Effector memory CD4-positive, alpha-beta T cell (primary cell): ENCODE data around the gene ABO.
"Not testable (repeated sequence)": the region's sequence is repeated elsewhere in the genome, so short reads cannot be mapped to it uniquely, and the experiment has no call there.

Source experiments
- DNase-seq, 3 donors: peaks; one replicate each; pipeline ENCODE4 v3.0.0-alpha.2; 2020
- H3K27ac ChIP-seq: 2 replicates; pipeline ENCODE4 v1.7.0; 2013; ENCODE audit warnings: mild to moderate bottlenecking, low read length, moderate library complexity; ENCODE audit not compliant: insufficient read depth, poor library complexity, severe bottlenecking
- H3K27me3 ChIP-seq: replicated peaks from 2 replicates; pipeline ENCODE4 v1.7.0; 2013; ENCODE audit warnings: mild to moderate bottlenecking, low read length; ENCODE audit not compliant: insufficient read depth, control insufficient read depth, poor library complexity, severe bottlenecking
- H3K36me3 ChIP-seq: 2 replicates; pipeline ENCODE4 v1.7.0; 2013; ENCODE audit warnings: mild to moderate bottlenecking, low read length, moderate library complexity; ENCODE audit not compliant: control insufficient read depth, insufficient read depth
- H3K4me1 ChIP-seq: 2 replicates; pipeline ENCODE4 v1.7.0; 2013; ENCODE audit warnings: low read length, mild to moderate bottlenecking; ENCODE audit not compliant: control insufficient read depth, insufficient read depth, poor library complexity, severe bottlenecking
- H3K4me3 ChIP-seq: 2 replicates; pipeline ENCODE4 v1.7.0; 2013; ENCODE audit warnings: low read length, low read depth, mild to moderate bottlenecking; ENCODE audit not compliant: insufficient read depth, poor library complexity, severe bottlenecking
- H3K9me3 ChIP-seq: 2 replicates; pipeline ENCODE4 v1.7.0; 2013; ENCODE audit warnings: mild to moderate bottlenecking, low read length, moderate library complexity; ENCODE audit not compliant: control insufficient read depth

ABO gene

GRCh38 chr9:133235549-133236222 is 39.3 kb downstream of the ABO start:
- no peaks in the 10 kb centered on the region for H3K9me3 ChIP-seq
- H3K4me1 ChIP-seq: peaks cover 11% of the 10 kb centered on the region
- H3K27ac ChIP-seq: no peak overlapping the region
- DNase-seq: no peak
- no peaks in the 10 kb centered on the region for H3K27me3 ChIP-seq
- H3K36me3 ChIP-seq: no peaks in the 10 kb centered on the region
- no peak overlapping the region for H3K4me3 ChIP-seq

GRCh38 chr9:133234577-133235322 is 40.3 kb downstream of the ABO start:
- Histone ChIP-seq H3K9me3 (no peaks in the 10 kb centered on the region), H3K27me3 (no peaks in the 10 kb centered on the region), H3K36me3 (no peaks in the 10 kb centered on the region), H3K27ac (no peak overlapping the region), H3K4me3 (no peak overlapping the region), H3K4me1 (peaks cover 11% of the 10 kb centered on the region)
- no peak for DNase-seq

GRCh38 chr9:133233681-133234432 is 41.1 kb downstream of the ABO start:
- Histone ChIP-seq H3K36me3 (no peaks in the 10 kb centered on the region), H3K9me3 (no peaks in the 10 kb centered on the region), H3K4me1 (peaks cover 6% of the 10 kb centered on the region), H3K4me3 (no peak overlapping the region), H3K27ac (no peak overlapping the region), H3K27me3 (no peaks in the 10 kb centered on the region)
- no peak for DNase-seq

- not testable (repeated sequence) for H3K9me3 ChIP-seq, H3K36me3 ChIP-seq, DNase-seq, H3K4me3 ChIP-seq, H3K27me3 ChIP-seq, H3K4me1 ChIP-seq, H3K27ac ChIP-seq
These were observed 43.0 kb downstream of the ABO start for GRCh38 chr9:133231934-133232568.

GRCh38 chr9:133230514-133230913 is 44.5 kb downstream of the ABO start:
- not testable (repeated sequence) for H3K9me3 ChIP-seq, H3K4me1 ChIP-seq, H3K27ac ChIP-seq, H3K27me3 ChIP-seq, DNase-seq, H3K4me3 ChIP-seq, H3K36me3 ChIP-seq

- no peaks in the 10 kb centered on the region for H3K36me3 ChIP-seq
- H3K27ac ChIP-seq: no peak overlapping the region
- no peak for DNase-seq
- H3K9me3 ChIP-seq: no peaks in the 10 kb centered on the region
- H3K27me3 ChIP-seq: no peaks in the 10 kb centered on the region
- H3K4me1 ChIP-seq: no peaks in the 10 kb centered on the region
- H3K4me3 ChIP-seq: no peak overlapping the region
These were observed 44.9 kb downstream of the ABO start for GRCh38 chr9:133230093-133230492.

GRCh38 chr9:133228474-133229193 is 46.4 kb downstream of the ABO start:
- not testable (repeated sequence) for H3K4me1 ChIP-seq

GRCh38 chr9:133227996-133228395 is 47.0 kb downstream of the ABO start:
- H3K4me3 ChIP-seq, H3K27me3 ChIP-seq, H3K36me3 ChIP-seq, H3K9me3 ChIP-seq, H3K27ac ChIP-seq, H3K4me1 ChIP-seq, DNase-seq: not testable (repeated sequence)

More at GRCh38 chr9:133228474-133229193, 46.4 kb downstream of the ABO start:
- H3K9me3 ChIP-seq, H3K36me3 ChIP-seq, H3K4me3 ChIP-seq, H3K27me3 ChIP-seq, H3K27ac ChIP-seq, DNase-seq: not testable (repeated sequence)

GRCh38 chr9:133227242-133227860 is 47.6 kb downstream of the ABO start:
- no peak overlapping the region for H3K4me3 ChIP-seq
- no peaks in the 10 kb centered on the region for H3K4me1 ChIP-seq
- no peaks in the 10 kb centered on the region for H3K9me3 ChIP-seq
- no peak for DNase-seq
- H3K27me3 ChIP-seq: no peaks in the 10 kb centered on the region
- H3K36me3 ChIP-seq: no peaks in the 10 kb centered on the region
- no peak overlapping the region for H3K27ac ChIP-seq
